HG03460 (cell line): ENCODE results near the gene YIPF5.

ENCODE experiments used
- ATAC-seq: cut with Tn5 transposase; IDR thresholded peaks from one replicate; pipeline ENCODE4 v1.9.1; 2021; ENCODE audit not compliant: unreplicated experiment

The YIPF5 gene

DNA sequence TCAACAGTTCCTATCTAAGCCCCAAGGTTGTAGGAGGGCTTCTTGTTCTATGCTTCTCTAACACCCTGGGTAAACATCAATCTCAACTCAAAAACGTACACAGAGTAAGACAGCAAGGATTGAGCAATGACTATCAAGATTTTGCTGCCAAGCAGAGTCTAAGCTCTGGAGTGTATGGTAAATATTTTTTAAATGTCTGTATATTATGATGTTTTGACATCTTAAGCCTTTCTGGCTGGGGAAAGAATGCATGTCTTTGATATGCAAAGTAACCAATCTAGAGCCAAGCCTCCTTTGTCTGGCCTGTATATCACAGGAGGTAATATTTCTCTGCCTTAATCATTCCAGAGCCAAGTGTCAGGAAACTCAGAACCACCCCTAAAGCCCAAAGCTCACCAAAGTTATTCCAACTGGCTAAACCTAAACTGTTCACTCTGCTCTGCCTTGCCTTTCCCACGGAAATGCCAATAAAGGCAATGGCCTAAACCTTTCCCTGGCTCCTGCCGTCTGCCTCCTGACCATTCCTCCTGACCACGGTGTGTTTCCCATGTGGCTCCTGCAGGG, 45.2 kb downstream of the YIPF5 start:
- ATAC-seq: no peak

DNA sequence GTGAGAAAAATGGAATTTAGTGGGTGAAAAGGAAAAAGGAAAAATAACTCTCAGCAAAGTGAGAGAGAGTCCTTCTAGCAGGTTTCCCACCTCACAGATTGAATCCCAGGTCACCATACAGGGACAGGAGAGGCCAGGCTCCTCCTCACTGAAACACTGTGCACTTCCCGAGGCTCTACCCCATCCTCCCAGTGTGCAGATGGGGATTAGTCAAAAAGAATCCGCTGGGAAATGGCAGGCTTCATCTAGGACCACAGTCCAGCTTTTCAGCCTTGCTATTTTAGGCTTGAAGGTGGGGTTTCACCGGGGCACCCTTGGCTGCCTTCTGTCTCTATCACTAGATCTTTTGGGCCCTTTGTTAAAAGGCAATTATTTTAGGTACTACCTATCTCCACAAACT, 47.8 kb downstream of the YIPF5 start:
- ATAC-seq: no peak

DNA sequence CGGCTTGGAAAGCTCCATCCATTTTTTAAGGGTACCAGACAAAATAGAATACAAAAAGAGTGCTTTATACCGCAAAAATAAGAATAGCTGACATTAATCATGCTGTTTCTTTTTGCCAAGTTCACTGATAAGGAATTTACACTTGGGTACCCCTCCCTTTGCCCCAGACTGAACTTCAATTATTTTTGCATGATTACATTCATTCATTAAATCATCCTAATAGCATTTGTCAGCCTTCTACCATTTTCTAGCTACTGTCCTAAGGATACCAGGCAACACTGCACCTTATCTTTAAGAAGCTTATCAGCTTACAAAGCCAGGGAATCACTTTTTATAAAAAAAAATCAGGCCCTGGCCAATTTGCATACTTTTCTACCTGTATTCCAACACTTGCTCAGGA, 48.4 kb downstream of the YIPF5 start:
- ATAC-seq: no peak

DNA sequence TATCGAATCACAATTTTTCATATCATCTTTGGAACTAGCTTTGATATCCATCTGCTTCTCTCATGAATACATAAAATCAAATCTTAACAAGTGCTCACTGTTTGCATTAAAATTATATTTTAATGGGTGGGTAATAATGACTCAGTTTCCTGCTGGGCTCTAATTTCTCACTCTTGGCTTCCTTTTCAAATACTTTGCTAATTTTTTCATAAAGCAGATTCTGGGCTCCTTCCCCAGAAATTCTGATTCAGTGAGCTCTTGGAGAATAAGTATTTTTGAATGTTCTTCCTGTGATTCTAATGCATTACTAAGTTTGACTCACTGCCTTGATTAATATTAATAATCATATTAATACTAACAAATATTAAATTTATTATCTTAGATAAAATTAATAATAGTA, 48.9 kb downstream of the YIPF5 start:
- ATAC-seq: no peak

DNA sequence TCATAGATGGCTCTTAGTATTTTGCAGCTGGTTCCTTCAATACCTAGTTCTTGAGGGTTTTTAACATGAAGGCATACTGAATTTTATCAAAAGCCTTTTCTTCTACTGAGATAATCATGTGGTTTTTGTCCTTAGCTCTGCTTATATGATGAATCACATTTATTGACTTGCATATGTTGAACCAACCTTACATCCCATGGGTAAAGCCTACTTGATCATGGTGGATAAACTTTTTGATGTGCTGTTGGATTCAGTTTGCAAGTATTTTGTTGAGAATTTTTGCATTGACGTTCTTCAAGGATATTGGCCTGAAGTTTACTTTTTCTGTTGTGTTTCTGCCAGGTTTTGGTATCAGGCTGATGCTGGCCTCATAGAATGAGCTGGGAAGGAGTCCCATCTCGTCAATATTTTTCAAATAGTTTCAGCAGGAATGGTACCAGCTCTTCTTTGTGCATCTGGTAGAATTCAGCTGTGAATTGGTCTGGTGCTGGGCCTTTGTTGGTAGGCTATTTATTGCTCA, 49.7 kb downstream of the YIPF5 start:
- no peak for ATAC-seq

DNA sequence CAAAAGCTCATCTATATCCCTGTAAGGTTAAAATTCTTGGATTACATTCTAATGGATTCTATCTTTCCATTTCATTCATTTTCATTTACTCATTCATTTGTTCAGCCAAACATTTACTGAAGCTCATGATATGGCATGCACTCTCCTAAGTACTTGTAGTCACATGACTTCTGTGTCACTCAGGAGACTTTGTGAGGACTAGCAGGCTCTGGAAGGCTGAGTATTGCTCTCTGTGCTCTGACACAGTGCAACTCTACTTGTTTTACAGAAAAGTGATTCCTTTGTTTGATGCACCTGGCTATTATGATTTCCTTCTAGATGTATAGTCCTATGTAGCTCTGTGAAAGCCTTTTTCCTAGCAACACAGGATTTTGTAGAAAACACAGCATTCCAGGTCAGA, 53.0 kb downstream of the YIPF5 start:
- ATAC-seq: no peak

DNA sequence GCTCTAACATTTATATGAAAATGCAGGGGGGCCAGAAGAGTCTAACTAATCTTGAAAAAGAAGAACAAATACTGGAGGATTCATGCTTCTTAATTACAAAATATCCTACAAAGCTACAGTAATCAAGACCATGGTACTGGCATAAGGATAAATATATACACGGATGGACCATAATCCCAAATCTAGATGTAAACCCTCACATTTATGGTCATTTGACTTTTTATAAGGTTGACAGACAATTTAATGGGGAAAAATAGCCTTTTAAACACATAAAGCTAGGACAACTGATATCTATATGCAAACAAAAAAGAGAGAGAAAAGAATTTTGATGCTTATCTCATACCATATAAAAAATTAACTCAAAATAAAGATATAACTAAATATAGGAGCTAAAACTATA, 55.9 kb downstream of the YIPF5 start:
- ATAC-seq: no peak
